Activated T-helper 2 cell treated with anti-CD3 and anti-CD28 coated beads, Interferon-gamma antibody, Interleukin-2, Interleukin-4, amounts not matched to agents 10 μg/mL and 5 μg/mL and 100 μg/mL, durations not matched to agents 14 hours and 24 hours and 36 hours (primary cell): ENCODE results near the gene SH2D3A. TPM values are rescaled to one million over a fixed set of nuclear protein-coding genes. Genes with fewer than 3 reads are reported as not detected.
A peak's percentile ranks its signal among the peaks of the same experiment; 100 is the strongest.

Experiments used
- DNase-seq: peaks from one replicate; pipeline ENCODE4 v3.0.0; 2021; ENCODE audit warnings: low spot score
- H3K27ac Mint-ChIP-seq: one replicate; pipeline ENCODE4 v1.8.0; 2021; ENCODE audit warnings: mixed read lengths
- H3K27me3 Mint-ChIP-seq: one replicate; pipeline ENCODE4 v1.8.0; 2021; ENCODE audit warnings: low read depth, mixed read lengths
- H3K36me3 Mint-ChIP-seq: one replicate; pipeline ENCODE4 v1.8.0; 2021; ENCODE audit warnings: low read depth, mixed read lengths
- H3K4me1 Mint-ChIP-seq: one replicate; pipeline ENCODE4 v1.8.0; 2021; ENCODE audit warnings: low read depth, mixed read lengths
- H3K4me3 Mint-ChIP-seq: one replicate; pipeline ENCODE4 v1.8.0; 2021; ENCODE audit warnings: low read depth, mild to moderate bottlenecking, moderate library complexity, mixed read lengths
- H3K9me3 Mint-ChIP-seq: one replicate; pipeline ENCODE4 v1.8.0; 2021; ENCODE audit warnings: mixed read lengths
- intact Hi-C: fragments of 100-400 bp; cut with micrococcal nuclease; formaldehyde crosslinking; loops from one replicate; pipeline ENCODE4 v1.15.1; 2023
- total RNA-seq: library from RNA; stranded (reverse); gene quantifications from 2 replicates; pipeline ENCODE4 v1.2.3, GENCODE V29; 2022

SH2D3A gene
- total RNA-seq, 1 donor from 2014 or later, result 8.7 TPM

GRCh38 chr19:6728346-6728745 lies 38.9 kb downstream of the SH2D3A start:
- H3K27ac Mint-ChIP-seq, result no peak overlapping the region
- intact Hi-C loops, result no loop called here
- peaks cover 17% of the 10 kb centered on the region for H3K36me3 Mint-ChIP-seq
- no peak overlapping the region for H3K4me3 Mint-ChIP-seq
- H3K9me3 Mint-ChIP-seq, result no peaks in the 10 kb centered on the region
- no peaks in the 10 kb centered on the region for H3K27me3 Mint-ChIP-seq
- H3K4me1 Mint-ChIP-seq, result peaks cover 4% of the 10 kb centered on the region
- DNase-seq, result no peak

GRCh38 chr19:6725513-6726231 lies 41.6 kb downstream of the SH2D3A start:
- DNase-seq, result no peak
- Mint-ChIP-seq H3K4me1 (peaks cover 15% of the 10 kb centered on the region), H3K4me3 (no peak overlapping the region), H3K27ac (no peak overlapping the region), H3K36me3 (peaks cover 3% of the 10 kb centered on the region), H3K9me3 (no peaks in the 10 kb centered on the region), H3K27me3 (no peaks in the 10 kb centered on the region)
- intact Hi-C loops, result no loop called here

DNA sequence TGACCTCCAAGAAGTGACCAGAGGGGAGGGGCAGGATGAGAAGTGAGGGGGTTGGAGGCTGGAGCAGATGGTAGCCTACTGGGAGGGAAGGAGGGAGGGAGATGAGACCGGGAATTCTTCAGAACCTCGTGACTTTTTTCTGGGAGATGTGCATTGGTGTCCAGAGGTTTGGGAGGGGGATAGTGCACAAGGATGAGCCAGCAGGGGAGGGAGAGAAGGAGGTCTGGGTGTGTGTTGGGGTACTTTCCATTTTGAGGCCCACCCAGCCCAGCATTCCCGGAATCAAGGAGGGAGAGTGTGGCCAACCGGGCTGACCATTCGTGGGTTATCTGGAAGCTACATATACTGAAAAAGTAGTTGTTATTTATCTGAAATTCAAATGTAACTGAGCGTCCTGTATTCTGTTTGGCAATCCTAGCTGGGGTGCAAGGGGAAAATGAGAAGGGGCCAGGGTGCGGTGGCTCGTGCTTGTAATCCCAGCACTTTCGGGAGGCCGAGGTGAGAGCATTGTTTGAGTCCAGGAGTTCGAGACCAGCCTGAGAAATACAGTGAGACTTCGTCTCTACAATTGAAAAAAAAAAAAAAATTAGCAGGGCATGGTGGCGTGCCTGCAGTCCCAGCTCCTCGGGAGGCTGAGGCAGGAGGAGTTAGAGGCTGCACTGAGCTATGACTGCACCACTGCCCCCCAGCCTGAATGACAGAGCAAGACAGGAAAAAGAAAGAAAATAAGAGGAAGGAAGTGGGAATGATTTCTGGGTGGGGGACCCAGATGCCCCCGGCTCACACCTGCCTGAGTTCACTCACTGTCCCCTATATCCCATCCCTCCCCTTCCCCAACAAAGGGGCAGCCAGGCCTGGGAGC lies 42.4 kb downstream of the SH2D3A start:
- H3K36me3 Mint-ChIP-seq, result peaks cover under 1% of the 10 kb centered on the region
- H3K4me1 Mint-ChIP-seq, result peaks cover 19% of the 10 kb centered on the region
- no peaks in the 10 kb centered on the region for H3K27me3 Mint-ChIP-seq
- no peak overlapping the region for H3K4me3 Mint-ChIP-seq
- no peak for DNase-seq
- H3K9me3 Mint-ChIP-seq, result no peaks in the 10 kb centered on the region
- H3K27ac Mint-ChIP-seq, result no peak overlapping the region
- intact Hi-C loops, result no loop called here

GRCh38 chr19:6723738-6724137 lies 43.5 kb downstream of the SH2D3A start:
- intact Hi-C loops, result no loop called here
- Mint-ChIP-seq H3K4me1 (peaks cover 22% of the 10 kb centered on the region), H3K9me3 (no peaks in the 10 kb centered on the region), H3K36me3 (no peaks in the 10 kb centered on the region), H3K27ac (no peak overlapping the region), H3K4me3 (no peak overlapping the region), H3K27me3 (no peaks in the 10 kb centered on the region)
- no peak for DNase-seq

GRCh38 chr19:6723108-6723618 lies 44.1 kb downstream of the SH2D3A start:
- no peaks in the 10 kb centered on the region for H3K36me3 Mint-ChIP-seq
- no peaks in the 10 kb centered on the region for H3K27me3 Mint-ChIP-seq
- peaks cover 22% of the 10 kb centered on the region for H3K4me1 Mint-ChIP-seq
- no peak for DNase-seq
- H3K27ac Mint-ChIP-seq, result no peak overlapping the region
- H3K4me3 Mint-ChIP-seq, result no peak overlapping the region
- no peaks in the 10 kb centered on the region for H3K9me3 Mint-ChIP-seq
- intact Hi-C loops, result no loop called here

- H3K4me1 Mint-ChIP-seq, result peaks cover 27% of the 10 kb centered on the region
- no peak overlapping the region for H3K27ac Mint-ChIP-seq
- no peaks in the 10 kb centered on the region for H3K27me3 Mint-ChIP-seq
- no peak for DNase-seq
- no peak overlapping the region for H3K4me3 Mint-ChIP-seq
- intact Hi-C loops, result no loop called here
- no peaks in the 10 kb centered on the region for H3K9me3 Mint-ChIP-seq
- H3K36me3 Mint-ChIP-seq, result no peaks in the 10 kb centered on the region
Measured at GRCh38 chr19:6721773-6722172, 45.5 kb downstream of the SH2D3A start.

DNA sequence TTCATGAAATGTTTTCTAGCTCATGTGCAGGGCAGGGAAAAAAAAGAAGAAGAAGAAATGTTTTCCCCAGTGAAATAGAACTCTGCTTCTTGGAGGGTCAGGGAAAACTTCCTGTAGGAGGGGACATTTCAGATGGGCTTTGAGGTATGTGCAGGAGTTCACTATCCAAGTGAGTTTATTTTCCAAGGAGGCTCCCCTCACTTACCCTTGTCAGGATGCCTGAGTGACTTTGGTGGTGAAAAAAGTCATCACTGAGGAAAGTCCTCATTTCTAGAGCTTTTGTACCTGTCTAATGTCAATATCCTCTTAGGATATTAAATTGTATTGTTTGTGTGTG lies 46.1 kb downstream of the SH2D3A start:
- Mint-ChIP-seq H3K27ac (no peak overlapping the region), H3K4me1 (peaks cover 27% of the 10 kb centered on the region), H3K9me3 (no peaks in the 10 kb centered on the region), H3K27me3 (peaks cover 2% of the 10 kb centered on the region), H3K4me3 (no peak overlapping the region), H3K36me3 (no peaks in the 10 kb centered on the region)
- intact Hi-C loops, result no loop called here
- no peak for DNase-seq

DNA sequence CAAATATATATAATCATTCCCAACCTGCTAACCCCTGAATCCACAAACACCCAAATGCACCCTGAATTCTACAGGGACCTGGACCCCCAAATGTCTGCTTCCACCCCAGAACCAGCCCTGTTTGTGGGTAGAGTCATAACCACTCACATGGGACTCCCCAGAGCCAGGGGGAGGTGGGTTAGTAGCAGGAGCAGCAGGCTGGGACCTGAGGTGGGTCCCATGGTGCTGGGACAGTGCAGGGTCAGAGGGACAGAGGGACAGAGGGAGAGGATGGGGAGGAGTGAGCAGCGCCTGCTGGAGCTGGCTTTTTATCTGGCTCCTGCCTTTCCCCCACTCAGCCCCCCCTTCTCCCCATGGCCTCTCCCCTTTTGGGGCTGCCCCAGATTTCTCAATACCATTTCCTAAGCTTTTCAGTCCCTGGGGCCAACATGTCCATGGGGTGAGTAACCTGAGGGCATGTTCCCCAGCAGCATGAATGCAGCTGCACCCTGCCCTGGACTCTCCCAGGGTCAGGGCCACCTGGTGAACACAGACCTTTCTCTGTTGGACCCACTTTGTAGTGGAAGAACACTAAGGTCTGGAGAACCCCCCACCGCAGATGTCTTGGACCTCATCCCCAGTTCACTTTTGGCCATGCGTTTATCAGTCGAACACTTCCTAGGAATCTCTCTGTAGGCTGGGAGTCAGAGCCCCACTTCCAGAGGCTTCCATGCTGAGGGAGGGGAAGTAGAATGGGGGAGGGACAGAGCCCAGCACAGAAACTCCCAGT lies 46.7 kb downstream of the SH2D3A start, which contains the start of gene C3:
Gene C3 (minus strand): TSS at position 282 of the 769 bp plus-strand sequence. CDS start 61 bp downstream, at position 221.
- H3K27me3 Mint-ChIP-seq, result peaks cover 2% of the 10 kb centered on the region
- H3K4me1 Mint-ChIP-seq, result peaks cover 27% of the 10 kb centered on the region
- no peak within 1 kb of the TSS for H3K4me3 Mint-ChIP-seq
- no peak within 1 kb of the TSS for H3K27ac Mint-ChIP-seq
- no peaks in the 10 kb centered on the region for H3K36me3 Mint-ChIP-seq
- DNase-seq, result no peak
- intact Hi-C loops, result no loop called here
- no peaks in the 10 kb centered on the region for H3K9me3 Mint-ChIP-seq

DNA sequence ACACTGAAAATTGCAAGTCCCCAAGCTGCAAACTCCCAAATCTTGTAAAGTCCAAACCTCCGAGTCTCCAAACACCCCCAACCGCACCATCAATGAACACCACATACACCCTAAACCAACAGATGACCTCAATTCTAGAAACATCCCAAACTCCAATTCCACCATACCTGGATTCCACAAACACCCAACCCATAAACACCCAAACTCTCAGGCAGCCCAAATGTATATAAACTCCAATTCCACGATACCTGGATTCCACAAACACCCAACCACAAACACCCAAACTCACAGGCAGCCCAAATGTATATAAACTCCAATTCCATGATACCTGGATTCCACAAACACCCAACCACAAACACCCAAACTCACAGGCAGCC lies 47.3 kb downstream of the SH2D3A start:
- H3K27me3 Mint-ChIP-seq, result peaks cover 2% of the 10 kb centered on the region
- H3K9me3 Mint-ChIP-seq, result no peaks in the 10 kb centered on the region
- no peaks in the 10 kb centered on the region for H3K36me3 Mint-ChIP-seq
- intact Hi-C loops, result no loop called here
- H3K4me3 Mint-ChIP-seq, result no peak overlapping the region
- no peak overlapping the region for H3K27ac Mint-ChIP-seq
- H3K4me1 Mint-ChIP-seq, result peaks cover 25% of the 10 kb centered on the region
- no peak for DNase-seq

DNA sequence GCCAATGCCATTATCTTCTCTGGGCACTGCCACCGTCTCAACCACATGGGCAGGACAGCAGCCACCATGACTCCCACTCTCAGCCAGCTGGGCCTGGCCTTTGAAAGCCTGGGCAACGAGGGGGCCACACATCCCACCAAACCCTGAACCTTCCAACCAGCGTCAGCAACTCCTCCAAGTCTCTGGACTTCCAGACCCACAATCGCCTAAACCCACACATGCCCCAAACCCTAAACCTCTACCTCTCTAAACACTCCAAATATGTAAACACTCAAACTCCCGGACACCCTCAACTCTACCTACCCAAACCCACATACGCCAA lies 47.7 kb downstream of the SH2D3A start:
- Mint-ChIP-seq H3K36me3 (no peaks in the 10 kb centered on the region), H3K4me3 (no peak overlapping the region), H3K27ac (no peak overlapping the region), H3K9me3 (no peaks in the 10 kb centered on the region), H3K27me3 (peaks cover 2% of the 10 kb centered on the region), H3K4me1 (peaks cover 25% of the 10 kb centered on the region)
- DNase-seq, result no peak
- intact Hi-C loops, result no loop called here

DNA sequence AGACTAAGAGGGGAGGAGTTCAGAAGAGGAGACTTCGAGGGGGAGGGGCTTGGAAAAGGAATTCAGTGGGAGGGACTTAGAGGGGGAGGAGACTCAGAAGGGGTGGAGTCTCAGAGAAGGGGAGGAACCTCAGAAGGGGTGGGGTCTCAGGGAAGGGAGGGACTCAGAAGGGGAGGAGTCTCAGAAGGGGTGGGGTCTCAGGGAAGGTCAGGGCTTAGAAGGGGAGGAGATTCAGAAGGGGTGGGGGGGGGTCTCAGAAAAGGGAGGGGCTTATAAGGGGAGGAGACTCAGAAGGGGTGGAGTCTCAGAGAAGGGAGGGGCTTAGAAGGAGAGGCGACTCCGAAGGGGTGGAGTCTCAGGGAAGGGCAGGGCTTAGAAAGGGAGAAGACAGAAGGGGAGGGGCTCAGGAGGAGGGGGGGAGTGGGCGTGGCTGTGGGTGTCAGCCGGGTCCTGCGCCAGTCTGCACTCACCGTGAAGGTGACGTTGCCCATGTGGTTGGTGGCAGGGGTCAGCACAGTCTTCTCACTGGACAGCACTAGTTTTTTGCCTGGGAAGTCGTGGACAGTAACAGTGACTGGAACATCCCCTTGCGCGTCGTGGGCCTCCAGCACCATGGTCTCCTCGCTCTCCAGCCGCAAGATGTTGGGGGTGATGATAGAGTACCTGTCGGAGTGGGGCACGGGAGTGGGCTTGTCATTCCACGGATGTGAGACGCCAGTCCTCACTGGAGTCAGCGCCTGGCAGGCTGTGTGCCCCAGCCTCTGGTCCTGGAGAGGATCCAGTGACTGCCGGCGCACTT lies 48.3 kb downstream of the SH2D3A start:
- no peak overlapping the region for H3K27ac Mint-ChIP-seq

DNA sequence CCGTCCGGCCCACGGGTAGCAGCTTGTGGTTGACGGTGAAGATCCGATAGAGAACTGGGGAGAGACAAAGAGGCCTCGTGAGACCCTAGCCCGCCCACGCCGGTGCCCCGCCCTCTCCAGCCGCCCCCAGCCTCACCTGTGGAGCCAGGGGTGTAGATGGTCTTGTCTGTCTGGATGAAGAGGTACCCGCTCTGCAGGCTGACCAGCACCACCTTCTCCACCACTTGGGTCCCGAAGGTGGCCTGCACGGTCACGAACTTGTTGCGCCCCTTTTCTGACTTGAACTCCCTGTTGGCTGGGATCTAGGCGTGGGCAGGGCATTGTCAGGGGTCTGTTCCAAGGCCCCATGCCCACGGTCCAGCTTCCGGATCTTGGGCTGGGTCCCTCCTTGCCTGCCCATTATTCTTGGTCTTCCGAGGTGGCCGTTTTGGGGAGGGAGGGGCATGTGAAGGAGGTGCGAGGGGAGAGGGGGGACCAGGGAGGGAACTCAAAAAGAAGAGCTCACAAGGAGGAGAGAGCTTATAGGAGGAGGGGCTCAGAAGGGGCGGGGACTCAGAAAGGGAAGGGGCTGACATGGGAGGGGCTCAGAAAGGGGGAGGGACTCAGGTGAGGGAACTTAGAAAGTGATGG lies 49.0 kb downstream of the SH2D3A start:
- intact Hi-C loops, result no loop called here
- no peaks in the 10 kb centered on the region for H3K36me3 Mint-ChIP-seq
- H3K4me1 Mint-ChIP-seq, result peaks cover 23% of the 10 kb centered on the region
- H3K9me3 Mint-ChIP-seq, result no peaks in the 10 kb centered on the region
- H3K4me3 Mint-ChIP-seq, result no peak overlapping the region
- peaks cover 2% of the 10 kb centered on the region for H3K27me3 Mint-ChIP-seq
- no peak for DNase-seq
- H3K27ac Mint-ChIP-seq, result no peak overlapping the region

More for the DNA sequence above, 48.3 kb downstream of the SH2D3A start:
- peaks cover 25% of the 10 kb centered on the region for H3K4me1 Mint-ChIP-seq
- intact Hi-C loops, result no loop called here
- H3K36me3 Mint-ChIP-seq, result no peaks in the 10 kb centered on the region
- peak; percentile 22 for DNase-seq
- H3K9me3 Mint-ChIP-seq, result no peaks in the 10 kb centered on the region
- H3K4me3 Mint-ChIP-seq, result no peak overlapping the region
- peaks cover 2% of the 10 kb centered on the region for H3K27me3 Mint-ChIP-seq
